GM18511 (cell line): Measurements from ENCODE around the gene SF3A2.
"Not testable (repeated sequence)": the region's sequence is repeated elsewhere in the genome, so short reads cannot be mapped to it uniquely, and the experiment has no call there.

ENCODE experiments used
- ATAC-seq: cut with Tn5 transposase; IDR thresholded peaks from one replicate; pipeline ENCODE4 v1.9.1; 2021; ENCODE audit warnings: mild to moderate bottlenecking, moderate library complexity; ENCODE audit not compliant: unreplicated experiment

SF3A2 gene

DNA sequence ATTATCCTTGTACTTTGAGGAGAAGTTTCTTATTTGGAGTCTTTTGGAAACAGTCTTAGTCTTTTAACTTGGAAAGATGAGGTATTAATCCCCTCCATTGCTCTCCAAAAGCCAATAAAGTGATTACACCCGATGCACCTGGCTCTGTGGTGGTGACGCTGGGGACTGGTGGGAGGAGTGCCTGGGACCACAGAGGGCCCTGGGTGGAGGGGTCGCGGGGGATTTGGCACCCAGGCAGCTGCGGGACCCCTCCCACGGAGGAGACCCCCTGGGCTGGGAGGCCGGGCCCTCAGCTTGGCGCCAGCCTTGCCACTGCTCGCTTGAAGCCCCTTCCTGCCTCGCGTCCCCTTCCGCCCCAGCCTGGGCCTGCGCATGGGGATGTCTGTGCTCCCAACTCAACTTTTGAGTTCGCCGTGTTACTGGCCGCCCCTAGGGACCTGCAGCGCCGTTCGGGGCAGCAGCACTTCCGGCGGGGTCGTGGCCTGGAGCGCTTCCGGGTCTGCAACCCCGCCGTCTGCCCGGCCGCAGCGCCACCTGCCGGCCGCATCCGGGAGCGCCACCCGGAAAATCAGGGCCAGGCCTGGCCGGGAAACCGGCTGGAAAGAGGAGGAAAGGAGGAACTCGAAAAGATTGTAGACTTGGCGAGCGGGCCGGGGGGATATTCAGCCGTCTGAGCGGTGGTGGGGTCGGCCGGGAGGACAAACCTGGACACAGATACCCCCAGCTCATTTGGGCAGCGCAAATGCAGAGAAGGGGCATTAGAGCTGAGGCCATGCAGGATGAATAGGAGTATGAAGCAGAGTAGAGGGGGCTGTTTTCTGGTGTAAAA, 36.9 kb downstream of the SF3A2 start:
- ATAC-seq, result peak; percentile 33

DNA sequence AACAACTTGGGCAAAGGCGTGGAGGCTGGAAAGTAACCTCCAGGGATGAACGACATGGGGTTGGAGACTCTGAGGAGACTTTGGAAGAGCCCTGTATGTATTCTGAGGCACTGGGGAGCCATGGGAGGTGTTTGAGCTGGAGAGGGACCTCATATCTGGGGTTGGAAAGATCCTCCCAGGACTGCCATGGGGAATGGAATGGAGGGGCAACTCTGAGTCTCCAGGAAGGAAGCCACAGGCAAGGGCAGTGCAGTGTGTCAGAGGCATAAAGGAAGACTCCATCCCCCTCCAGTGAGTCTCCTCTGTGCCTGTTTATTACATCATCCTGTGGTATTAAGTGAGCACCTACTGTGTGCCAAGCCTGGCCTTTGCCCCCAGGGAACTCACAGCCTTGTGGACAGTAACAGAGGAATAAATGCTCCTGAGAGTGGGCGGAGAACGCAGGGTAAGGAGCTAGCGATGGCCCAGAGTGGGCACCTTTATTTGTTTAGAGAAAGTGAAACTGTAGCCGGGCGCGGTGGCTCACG, 37.6 kb downstream of the SF3A2 start:
- no peak for ATAC-seq

DNA sequence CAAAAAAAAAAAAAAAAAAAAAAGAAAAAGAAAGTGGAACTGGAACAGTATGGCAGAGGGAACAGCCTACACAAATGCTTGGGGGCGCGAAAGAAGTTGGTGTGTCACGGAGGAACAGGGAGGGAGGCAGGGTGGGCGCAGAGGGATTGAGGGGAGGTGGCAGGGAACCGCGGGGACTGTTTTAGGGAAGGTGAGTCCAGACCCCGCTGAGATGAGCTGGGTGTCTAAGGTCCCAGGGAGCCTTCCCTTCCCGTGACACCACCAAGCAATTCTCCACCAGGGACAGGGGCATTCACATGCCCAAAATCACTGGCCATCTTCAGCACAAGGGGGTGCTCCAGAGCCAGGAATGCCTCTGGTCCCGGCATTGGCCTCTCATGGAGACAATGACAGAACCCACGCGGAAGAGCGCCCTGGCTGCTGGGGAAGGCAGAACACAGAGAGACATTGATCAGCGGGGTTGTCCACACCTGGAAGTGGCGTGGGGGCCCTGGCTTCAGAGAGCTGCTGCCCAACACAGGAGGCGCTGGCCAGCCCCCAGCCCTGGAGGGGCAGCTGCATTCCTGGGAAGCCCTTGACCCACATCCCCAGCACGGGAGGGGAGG, 38.4 kb downstream of the SF3A2 start:
- ATAC-seq, result no peak

DNA sequence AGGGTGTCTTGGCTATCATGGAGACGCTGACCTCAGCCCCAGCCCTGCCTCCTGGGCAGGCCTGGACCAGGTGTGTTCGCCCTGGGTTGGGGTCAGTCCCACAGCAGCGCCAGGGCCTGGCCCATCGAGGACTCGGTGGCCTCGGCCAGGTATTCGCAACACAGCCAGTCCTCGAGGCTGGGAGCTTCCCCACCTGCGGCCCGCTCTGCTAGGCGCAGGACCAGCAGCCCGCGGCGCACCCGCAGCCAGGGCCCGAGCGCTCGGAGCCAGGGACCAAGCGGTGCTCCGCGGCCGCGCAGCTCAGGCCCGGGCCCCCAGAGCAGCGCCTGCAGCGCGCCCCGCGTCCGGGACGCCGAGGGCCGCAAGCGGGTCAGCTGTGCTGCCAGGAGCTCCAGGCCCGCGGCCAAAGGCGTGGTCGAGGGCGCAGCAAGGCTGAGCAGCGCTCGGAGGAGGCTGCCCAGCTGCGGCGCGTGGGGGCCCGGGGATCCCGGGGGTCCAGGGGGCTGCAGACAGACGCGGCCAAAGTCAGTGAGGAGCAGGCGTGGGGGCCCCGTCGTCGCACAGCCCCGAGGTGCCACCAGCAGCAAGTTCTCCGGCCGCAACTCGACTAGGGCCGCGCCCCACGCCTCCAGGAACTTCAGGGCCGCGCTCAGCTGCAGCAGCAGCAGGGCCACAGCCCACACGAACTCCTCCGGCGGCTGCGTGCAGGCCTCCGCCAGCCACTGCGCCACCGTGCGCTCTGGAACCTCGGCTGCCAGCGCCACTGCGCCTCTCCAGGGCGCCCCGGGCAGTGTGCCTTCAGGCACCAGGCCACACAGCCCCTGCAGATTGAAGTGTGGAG, 39.2 kb downstream of the SF3A2 start:
- ATAC-seq, result no peak

DNA sequence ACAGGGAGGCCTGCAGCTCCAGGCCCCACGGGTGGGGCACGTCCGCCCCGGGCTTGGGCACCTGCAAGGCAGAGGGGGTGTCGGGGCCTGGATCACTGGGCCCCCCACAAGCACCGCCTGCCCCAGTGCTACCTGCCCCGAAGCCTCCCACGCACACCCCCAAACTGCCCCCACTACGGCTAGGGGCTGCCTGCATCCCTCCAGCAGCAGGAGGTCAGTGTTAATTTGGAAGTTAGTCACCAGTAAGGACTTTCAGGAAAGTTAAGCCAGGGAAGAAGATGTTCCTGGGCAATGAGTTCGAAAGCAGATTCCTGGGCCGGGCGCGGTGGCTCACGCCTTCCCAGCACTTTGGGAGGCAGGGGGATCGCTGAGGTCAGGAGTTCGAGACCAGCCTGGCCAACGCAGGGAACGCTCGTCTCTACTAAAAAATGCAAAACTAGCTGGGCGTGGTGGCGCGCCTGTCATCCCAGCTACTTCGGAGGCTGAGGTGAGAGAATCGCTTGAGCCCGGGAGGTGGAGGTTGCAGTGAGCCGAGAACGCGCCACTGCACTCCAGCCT, 39.9 kb downstream of the SF3A2 start:
- no peak for ATAC-seq

DNA sequence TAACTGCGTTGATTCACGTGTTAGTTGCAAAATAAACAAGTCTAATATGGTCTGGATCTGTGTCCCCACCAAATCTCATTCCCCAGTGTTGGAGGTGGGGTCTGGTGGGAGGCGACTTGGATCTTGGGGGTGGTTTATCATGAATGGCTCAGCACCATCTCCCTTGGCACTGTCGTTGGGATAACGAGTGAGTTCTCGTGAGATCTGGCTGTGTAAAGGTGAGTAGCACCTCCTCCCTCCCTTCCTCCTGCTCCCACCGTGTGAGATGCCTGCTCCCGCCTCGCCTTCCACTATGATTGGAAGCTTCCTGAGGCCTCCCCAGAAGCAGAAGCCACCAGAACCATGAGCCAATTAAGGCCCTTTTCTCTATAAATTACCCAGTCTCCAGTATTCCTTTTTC, 40.5 kb downstream of the SF3A2 start:
- ATAC-seq, result no peak

DNA sequence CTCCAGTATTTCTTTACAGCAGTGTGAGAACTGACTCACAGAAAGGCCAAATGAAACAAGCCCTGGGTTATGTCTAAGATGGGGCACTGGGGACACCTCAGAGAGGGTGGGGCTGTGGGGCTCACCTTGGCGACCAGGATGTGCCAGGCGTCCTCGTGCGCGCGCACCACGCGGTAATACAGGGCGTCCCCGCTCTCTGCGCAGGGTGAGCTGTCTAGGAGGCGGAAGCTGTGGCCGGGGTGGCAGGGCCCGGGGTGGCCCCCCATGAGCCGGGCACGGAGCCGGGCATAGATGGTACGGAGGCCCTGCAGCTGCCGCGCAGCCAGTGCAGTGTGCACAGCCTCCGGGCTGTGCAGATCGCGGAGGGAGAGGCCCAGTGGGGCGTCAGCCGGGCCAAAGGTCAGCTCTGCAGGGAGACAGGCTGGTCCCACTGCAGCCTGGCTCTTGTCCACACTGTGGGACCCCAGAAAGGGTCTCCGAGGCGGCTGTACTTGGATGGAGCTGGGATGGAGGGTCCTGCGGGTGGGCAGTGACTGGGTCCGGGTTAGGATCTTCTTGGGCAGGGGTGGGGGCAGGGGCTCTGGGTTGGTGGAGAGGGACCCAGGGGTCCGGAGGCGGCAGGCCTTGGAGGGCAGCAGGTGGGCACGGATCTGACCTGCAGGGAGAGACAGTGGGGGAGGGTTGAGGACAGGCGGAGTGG, 42.0 kb downstream of the SF3A2 start:
- no peak for ATAC-seq

DNA sequence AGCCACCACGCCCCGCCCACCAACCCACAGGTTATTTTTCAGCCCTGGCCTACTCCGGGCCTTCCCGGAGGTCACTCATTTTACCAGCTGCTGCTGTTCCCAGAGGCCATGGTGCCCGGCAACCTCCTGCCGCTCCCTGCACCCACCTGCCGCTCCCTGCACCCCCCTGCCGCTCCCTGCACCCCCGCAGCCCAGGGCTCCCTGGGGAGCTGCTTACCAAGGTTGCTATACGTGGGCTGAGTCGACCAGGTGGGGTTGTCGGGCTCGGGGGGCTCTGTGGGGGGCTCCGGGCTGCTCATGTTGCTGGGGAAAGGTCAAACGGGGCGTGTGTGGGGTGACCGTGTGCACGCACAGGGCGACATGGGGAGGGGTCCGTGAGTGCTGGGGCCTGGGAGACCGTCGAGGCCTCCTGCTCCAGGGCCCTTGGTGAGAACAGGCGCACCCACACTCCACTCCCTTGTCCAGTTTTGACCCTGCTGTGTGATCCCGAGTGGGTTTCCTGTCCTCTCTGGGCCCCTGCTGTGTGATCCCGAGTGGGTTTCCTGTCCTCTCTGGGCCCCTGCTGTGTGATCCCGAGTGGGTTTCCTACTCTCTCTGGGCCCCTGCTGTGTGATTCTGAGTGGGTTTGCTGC, 44.1 kb downstream of the SF3A2 start:
- no peak for ATAC-seq

DNA sequence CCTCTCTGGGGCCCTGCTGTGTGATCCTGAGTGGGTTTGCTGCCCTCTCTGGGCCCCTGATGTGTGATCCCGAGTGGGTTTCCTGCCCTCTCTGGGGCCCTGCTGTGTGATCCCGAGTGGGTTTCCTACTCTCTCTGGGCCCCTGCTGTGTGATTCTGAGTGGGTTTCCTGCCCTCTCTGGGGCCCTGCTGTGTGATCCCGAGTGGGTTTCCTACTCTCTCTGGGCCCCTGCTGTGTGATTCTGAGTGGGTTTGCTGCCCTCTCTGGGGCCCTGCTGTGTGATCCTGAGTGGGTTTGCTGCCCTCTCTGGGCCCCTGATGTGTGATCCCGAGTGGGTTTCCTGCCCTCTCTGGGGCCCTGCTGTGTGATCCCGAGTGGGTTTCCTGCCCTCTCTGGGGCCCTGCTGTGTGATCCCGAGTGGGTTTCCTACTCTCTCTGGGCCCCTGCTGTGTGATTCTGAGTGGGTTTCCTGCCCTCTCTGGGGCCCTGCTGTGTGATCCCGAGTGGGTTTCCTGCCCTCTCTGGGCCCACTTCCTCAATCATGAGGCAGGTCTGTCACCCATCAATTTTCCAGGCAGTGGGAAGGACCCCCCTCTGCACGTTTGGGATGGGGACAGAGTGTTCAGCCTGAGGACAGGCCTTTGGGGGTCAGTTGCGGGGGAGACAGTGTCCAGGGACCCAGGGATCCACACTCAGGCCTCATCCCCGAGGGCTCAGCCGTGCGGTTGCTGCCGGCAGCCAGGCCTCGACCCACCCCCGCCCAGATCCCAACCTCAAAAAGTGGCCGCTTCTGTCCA, 44.8 kb downstream of the SF3A2 start:
- not testable (repeated sequence) for ATAC-seq

DNA sequence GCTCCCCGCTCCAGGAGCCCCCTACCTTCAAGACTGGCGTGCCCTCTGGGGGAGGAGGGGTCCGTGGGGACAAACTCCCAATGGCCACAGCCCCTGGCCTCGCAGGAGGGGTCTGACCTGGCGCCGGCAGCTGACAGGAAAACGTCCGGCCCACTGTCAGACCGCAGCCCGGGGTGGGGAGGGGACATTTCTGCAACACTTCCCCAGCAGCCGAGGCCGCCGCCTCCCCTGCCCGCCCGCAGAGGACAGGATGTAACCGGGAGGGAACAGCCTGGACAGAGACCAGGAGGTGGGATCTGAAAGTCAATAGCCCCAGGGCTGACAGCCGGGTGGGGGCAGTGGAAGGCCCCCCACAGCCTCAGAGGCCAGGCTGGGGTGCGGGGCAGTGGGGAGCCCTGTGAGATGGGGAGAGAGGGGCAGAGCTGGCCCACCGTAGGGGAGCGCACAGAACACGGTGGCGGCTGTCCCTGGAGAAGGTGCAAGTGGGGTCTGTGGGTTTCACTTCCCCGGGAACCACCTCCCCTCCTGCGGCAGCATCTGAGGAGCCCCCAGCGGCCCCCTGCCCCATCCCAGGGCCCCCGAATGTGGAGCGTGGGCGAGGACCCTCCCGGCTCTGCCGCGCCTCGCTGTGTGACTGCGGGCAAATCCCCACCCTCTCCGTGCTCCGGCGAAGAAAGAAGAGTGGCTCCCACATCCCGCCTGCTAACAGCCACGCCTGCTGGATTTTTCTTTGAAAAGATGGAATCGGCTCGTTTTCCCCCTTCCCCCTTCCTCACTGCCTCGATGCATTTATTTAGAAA, 45.6 kb downstream of the SF3A2 start, which contains the start of gene PEAK3:
PEAK3 (minus strand) TSS at position 114 of the 800 bp plus-strand sequence. CDS start 1,244 bp downstream, outside the sequence.
- no peak for ATAC-seq

DNA sequence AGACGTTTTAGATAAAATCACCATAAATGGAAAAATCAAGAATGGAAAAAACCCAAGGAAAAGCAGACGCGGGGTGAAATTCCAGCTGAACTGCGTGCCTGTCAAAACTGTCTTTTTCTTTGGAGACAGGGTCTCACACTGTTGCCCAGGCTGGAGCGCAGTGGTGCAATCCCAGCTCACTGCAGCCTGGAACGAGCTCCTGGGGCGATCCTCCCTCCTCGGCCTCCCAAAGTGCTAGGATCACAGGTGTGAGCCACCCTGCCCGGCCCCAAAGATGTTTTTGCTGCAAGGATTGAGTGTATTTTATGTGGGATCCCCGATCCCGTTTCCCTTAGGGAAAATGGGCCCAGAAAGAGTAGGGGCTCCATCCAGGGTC, 46.2 kb downstream of the SF3A2 start:
- ATAC-seq, result no peak

DNA sequence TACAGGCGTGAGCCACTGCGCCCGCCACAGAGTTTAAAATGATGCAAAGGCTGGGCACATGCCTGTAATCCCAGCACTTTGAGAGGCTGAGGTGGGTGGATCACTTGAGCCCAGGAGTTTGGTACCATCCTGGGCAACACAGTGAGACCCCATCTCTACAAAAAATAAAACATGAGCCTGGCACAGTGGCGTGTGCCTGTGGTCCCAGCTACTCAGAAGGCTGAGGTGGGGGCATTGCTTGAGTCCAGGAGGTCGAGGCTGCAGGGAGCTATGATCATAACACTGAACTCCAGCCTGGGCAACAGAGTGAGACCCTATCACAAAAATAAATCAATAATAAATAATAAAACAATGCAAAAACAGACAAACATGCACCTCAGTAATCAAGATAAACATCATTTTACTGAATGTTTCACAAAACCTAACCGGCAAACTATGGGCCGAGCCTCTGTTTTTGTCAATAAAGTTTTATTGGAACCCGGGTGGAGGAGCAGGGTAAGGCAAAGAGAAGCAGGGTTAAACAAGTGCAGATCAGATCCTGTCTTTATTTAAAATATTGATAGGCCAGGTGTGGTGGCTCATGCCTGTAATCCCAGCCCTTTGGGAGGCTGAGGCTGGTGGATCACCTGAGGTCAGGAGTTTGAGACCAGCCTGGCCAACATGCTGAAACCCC, 47.3 kb downstream of the SF3A2 start:
- ATAC-seq, result no peak

DNA sequence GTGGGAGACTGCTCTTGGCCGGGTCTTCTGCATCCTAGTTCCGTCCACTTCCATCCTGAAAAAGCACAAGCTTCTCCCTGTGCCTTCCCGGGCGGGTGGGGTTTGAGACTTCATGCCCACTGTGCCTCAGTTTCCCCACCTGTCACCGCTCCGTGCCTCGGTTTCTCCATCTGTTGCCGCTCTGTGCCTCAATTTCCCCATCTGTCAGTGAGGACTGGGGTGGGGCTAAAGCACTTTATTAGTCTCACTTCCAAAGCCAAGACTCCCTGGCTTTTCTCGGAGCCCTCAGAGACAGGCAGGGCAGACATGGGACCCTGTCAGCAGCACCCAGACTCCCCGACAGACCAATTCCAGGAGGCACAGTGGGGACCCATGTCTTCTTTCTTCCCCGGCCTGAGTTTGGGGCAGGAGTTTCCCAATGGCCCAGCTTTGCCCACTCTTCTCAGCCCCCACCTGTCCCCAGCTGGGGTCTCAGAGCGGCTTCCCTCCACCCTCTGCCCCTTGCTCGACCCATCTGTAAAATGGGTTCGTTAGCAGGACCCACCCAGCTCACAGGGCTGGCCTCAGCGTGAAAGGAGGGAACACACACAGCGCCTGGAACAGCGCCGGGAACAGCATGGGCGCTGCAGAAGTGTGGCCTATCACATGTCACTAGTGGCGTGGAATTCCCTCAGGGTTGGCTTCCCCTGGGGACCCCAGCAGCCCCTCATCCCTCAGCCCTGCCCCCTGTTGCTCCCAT, 49.9 kb downstream of the SF3A2 start:
- no peak for ATAC-seq

DNA sequence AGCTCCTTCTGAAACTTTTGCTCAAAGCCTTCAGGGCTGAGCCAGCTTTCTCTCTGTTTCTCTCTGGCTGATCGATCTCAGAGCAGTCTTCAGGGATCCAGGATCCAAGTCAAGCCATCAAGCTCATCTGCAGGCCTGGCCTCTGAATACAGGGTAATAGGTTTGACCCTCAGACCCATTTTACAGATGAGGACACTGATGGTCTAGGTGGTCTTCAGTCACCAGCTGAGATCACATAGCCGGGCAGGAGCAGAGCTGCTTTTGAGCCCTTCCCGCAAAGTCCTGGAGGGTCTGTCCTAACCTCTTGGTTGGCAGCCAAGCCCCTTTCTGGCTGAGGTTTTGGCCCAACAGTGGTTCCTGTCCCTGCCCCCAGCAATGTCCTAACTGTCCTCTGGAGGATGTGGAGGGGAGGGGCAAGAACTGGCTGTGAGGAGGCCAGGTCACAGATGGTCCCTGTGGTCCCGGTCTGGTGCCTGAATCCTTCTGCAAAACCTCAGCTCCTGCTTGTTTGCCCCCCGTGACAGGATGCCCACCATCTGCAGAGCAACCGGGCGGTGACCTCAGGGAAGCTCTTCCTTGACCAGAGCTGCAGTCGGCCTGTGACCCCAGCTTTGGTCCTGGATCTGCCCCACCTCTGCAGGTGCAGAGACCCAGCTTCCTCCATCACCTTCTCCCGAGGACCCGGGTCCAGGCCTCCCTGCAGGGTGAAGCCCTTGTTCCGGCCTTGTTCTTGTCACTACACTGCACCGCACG, 51.1 kb downstream of the SF3A2 start:
- ATAC-seq, result no peak

DNA sequence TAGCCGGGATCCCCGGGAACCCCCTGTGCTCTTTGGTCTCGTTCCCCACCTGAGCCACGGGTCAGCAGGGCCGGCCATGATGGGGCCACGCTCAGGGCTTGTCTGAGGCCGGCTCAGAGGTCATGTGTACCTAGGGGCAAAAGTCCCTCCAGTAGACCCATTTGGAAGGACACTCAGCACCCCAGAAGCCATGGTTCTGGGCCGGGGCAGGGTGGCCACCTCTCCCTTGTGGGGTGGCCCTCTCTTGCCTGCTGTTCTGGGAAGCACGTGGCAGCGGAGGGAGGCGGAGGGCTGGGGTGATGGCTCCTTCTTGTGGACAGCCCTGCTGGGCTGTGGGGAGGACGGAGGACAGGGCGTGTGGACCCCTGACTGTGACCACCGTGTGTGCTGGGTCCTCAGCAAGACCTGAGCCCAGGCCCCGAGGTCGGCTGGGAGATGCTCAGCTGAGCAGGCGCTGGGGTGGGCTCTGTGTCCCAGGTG, 51.8 kb downstream of the SF3A2 start:
- ATAC-seq, result no peak
